Measurements from ENCODE around the gene ZBP1. TPM values are rescaled to one million over a fixed set of nuclear protein-coding genes. Genes with fewer than 3 reads are reported as not detected.

The ZBP1 gene
- total RNA-seq, 1 experiment from 2014 or later = not detected

DNA sequence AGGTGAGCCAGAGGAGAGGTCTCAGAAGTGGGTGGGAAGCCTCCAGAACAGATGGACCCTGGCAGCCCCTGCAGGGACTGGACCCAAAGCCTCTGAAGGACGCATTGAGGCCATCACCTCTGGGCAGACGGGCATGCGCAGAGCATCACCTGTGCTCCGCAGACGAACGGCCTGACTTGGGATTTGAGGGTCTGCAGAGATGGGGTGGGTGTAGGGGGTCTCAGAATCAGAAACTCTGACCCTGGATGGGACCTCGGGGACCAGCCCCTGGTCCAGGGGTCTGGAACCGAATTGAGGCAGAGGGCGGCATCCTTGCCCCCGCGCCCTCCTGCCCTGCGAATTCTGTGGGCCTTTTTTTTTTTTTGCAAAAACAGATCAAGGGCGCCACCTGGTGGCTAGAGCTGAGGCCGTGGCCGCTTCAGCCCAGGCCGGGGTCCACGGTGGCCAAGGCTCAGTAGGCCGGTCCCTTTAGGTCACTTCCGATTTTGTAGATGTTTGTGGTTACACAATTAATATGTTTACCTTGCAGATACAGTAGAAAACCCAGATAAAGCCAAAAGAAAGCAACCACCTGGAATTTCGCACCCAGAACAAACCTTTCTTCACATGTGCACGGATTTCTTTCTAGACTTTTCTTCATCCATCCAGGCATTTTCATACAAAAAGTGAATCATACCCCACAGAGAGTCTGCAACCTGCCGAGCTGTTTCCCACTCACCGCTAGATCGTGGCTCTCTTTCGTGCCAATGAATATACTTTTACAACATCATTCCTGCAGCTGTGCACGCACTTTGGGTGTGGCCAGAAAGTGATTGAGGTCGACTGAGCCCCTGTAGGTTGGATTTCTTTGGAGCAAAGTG lies 25.9 kb downstream of the ZBP1 start:
- Histone ChIP-seq H3K36me3 (ENCODE audit: low read depth) (no peaks in the 10 kb centered on the region), H3K9me2 (ENCODE audit: insufficient read depth) (no peaks in the 10 kb centered on the region), H3F3A (ENCODE audit: insufficient read depth, low read depth) (peaks cover 11% of the 10 kb centered on the region; the same call in 1 of the 2 replicates), H3K9me3 (ENCODE audit: insufficient read depth, low read depth) (no peaks in the 10 kb centered on the region), H3K4me2 (0 out of 2 replicates have a peak overlapping the region, but pooled peaks have one; percentile 6), H3K27me3 (ENCODE audit: insufficient read depth, low read depth) (peaks cover 26% of the 10 kb centered on the region), H4K20me1 (ENCODE audit: insufficient read depth) (no peaks in the 10 kb centered on the region), H3K27ac (no peak overlapping the region), H3K4me3 (no peak overlapping the region), H2AFZ (no peak overlapping the region), H3K79me2 (ENCODE audit: low read depth) (no peaks in the 10 kb centered on the region), H3K4me1 (replicated peaks; ENCODE audit: insufficient read depth) (peaks cover 4% of the 10 kb centered on the region; the same call in 1 of the 2 replicates)
- DNase-seq = peak in 1 of 2 experiments; percentile 56
- no TSS peak for BruUV-seq (replicated peaks)
- ChIA-PET POLR2A (ENCODE audit: unreplicated experiment) (no interaction called here), CTCF (interaction anchor here (0.6 to 0.9 kb wide), 7 partner anchors 26 to 964 kb away, joined by 3 to 11 read pairs (median 4); partner anchors contain the start of gene ZBP1)
- no peak for TF ChIP-seq EZH2 (IDR thresholded peaks at IDR 0.05; ENCODE audit: low read depth)
- TF ChIP-seq, protein P1, sequence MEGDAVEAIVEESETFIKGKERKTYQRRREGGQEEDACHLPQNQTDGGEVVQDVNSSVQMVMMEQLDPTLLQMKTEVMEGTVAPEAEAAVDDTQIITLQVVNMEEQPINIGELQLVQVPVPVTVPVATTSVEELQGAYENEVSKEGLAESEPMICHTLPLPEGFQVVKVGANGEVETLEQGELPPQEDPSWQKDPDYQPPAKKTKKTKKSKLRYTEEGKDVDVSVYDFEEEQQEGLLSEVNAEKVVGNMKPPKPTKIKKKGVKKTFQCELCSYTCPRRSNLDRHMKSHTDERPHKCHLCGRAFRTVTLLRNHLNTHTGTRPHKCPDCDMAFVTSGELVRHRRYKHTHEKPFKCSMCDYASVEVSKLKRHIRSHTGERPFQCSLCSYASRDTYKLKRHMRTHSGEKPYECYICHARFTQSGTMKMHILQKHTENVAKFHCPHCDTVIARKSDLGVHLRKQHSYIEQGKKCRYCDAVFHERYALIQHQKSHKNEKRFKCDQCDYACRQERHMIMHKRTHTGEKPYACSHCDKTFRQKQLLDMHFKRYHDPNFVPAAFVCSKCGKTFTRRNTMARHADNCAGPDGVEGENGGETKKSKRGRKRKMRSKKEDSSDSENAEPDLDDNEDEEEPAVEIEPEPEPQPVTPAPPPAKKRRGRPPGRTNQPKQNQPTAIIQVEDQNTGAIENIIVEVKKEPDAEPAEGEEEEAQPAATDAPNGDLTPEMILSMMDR (conservative IDR thresholded peaks at IDR 0.05) = peak; percentile 98
- intact Hi-C loops (cut with micrococcal nuclease; ENCODE audit: unreplicated experiment) = loop anchor here (1.0 to 10.0 kb wide), 4 partner anchors 80 to 500 kb away; no protein-coding TSS in a partner anchor

DNA sequence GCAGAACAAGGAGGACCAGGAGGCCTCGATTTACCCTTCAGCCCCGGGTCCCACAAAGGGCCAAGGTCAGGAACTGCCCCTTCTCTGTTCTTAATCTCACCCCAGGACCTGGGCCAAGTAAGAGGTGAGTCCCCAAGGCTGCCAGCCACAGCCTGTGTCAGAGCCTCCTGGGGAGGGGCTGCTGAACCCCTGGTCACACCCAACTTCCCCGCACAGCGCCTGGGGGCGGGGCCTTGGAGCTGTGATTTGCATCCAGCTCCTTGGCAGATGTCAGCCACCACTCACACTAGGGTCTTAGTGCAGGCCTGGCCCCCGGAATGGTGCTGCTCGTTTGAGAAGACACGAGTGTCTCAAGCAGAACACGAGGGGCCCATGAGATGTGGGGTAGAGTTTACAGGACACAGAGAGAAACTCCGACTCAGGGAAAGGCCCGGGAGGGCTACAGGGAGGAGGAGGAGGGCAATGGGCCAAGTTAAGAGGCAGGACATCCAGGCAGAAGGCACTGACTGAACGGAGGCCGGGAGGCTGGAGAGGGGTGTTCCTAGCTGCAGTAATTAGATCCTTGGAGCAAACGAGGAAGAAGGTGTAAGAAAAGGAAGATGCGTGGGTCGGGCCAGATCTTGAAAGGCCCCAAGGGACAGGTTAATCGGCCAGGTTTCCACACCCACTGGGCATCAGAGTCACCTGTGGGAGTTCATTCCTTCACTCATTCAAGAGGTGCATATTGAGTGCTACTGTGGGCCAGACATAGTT lies 26.9 kb downstream of the ZBP1 start:
- H3K9me2 ChIP-seq (ENCODE audit: insufficient read depth) = no peaks in the 10 kb centered on the region
- POLR2A ChIA-PET (ENCODE audit: unreplicated experiment) = no interaction called here
- no peaks in the 10 kb centered on the region for H3K36me3 ChIP-seq (ENCODE audit: low read depth)
- peaks cover 35% of the 10 kb centered on the region for H3K27me3 ChIP-seq (ENCODE audit: insufficient read depth, low read depth)
- no peak overlapping the region for H3K27ac ChIP-seq
- H3K4me3 ChIP-seq = no peak overlapping the region
- no TSS peak for BruUV-seq (replicated peaks)
- intact Hi-C loops (cut with micrococcal nuclease; ENCODE audit: unreplicated experiment) = loop anchor here (5.0 to 10.0 kb wide), 3 partner anchors 96 to 499 kb away; no protein-coding TSS in a partner anchor
- peaks cover 6% of the 10 kb centered on the region; the same call in 1 of the 2 replicates for H3F3A ChIP-seq (ENCODE audit: insufficient read depth, low read depth)
- TF ChIP-seq, protein P1 (conservative IDR thresholded peaks at IDR 0.05) = no peak
- TF ChIP-seq EZH2 (IDR thresholded peaks at IDR 0.05; ENCODE audit: low read depth) = no peak
- no peak overlapping the region for H2AFZ ChIP-seq
- peaks cover 4% of the 10 kb centered on the region; the same call in 1 of the 2 replicates for H3K4me1 ChIP-seq (replicated peaks; ENCODE audit: insufficient read depth)
- CTCF ChIA-PET = no interaction called here
- H4K20me1 ChIP-seq (ENCODE audit: insufficient read depth) = no peaks in the 10 kb centered on the region
- H3K9me3 ChIP-seq (ENCODE audit: insufficient read depth, low read depth) = no peaks in the 10 kb centered on the region
- H3K4me2 ChIP-seq = no peak overlapping the region
- DNase-seq = no peak
- no peaks in the 10 kb centered on the region for H3K79me2 ChIP-seq (ENCODE audit: low read depth)

Measured in PC-9 (cell line).